NK-92 treated with Interleukin-12 subunit alpha and Interleukin-12 subunit beta, amount 100 ng/mL, for 24 hours (cell line): Measurements from ENCODE around the gene CDK16.
A peak's percentile ranks its signal among the peaks of the same experiment; 100 is the strongest.

ENCODE experiments used
- DNase-seq: peaks from one replicate; lab custom pipeline; 2025; lab: John Stamatoyannopoulos, UW

The CDK16 gene

DNA sequence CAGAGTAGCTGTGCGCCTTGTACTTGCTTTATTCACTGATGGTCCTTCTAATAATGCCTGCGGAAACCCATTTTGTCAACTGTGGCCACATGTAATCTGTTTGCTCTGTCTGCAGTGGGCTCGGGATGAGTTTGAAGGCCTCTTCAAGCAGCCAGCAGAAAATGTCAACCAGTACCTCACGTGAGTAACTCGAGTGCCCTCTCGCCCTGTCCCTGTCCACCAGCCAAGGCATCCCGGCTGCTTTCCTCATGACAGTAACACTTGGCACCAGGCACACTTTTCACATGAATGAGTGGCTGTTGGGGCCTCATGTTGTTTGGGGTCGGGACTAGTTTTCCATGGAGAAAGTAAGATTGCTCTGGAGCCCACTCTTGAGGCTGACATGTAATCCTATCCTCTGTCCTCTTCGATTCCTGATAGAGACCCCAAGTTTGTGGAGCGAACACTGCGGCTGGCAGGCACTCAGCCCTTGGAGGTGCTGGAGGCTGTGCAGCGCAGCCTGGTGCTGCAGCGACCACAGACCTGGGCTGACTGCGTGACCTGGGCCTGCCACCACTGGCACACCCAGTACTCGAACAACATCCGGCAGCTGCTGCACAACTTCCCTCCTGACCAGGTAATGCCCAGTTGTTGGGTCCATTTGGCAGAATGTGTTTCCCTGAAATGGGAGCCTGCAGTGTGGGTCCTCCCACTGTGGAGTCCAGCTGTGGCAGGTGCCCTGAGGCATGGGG is 8.8 kb upstream of the CDK16 start:
- DNase-seq = no peak

DNA sequence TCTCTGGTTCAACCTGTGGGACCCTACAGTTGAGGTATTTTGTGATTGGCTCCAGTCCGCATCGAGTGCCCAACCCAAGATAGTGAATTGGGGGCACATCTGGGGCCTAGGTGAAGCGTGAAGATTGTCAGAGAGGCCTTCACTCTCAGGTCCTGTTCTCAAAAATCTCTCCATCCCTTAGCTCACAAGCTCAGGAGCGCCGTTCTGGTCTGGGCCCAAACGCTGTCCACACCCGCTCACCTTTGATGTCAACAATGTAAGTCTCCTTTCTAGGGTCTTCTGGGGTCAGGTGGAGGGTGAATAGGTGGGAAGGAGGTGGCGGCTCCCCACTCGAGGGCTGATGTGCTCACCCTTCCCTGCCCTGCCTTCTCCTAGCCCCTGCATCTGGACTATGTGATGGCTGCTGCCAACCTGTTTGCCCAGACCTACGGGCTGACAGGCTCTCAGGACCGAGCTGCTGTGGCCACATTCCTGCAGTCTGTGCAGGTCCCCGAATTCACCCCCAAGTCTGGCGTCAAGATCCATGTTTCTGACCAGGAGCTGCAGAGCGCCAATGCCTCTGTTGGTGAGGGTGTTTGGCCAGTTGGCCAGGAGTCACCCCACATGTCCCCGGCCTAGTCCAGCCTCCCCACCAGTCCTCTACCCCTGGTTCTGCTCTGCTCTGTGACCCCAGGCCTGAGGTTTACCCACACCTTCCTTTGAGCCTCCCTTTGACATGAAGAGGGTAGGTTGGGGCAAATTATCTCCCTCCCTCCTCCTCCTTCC is 7.6 kb upstream of the CDK16 start:
- no peak for DNase-seq

DNA sequence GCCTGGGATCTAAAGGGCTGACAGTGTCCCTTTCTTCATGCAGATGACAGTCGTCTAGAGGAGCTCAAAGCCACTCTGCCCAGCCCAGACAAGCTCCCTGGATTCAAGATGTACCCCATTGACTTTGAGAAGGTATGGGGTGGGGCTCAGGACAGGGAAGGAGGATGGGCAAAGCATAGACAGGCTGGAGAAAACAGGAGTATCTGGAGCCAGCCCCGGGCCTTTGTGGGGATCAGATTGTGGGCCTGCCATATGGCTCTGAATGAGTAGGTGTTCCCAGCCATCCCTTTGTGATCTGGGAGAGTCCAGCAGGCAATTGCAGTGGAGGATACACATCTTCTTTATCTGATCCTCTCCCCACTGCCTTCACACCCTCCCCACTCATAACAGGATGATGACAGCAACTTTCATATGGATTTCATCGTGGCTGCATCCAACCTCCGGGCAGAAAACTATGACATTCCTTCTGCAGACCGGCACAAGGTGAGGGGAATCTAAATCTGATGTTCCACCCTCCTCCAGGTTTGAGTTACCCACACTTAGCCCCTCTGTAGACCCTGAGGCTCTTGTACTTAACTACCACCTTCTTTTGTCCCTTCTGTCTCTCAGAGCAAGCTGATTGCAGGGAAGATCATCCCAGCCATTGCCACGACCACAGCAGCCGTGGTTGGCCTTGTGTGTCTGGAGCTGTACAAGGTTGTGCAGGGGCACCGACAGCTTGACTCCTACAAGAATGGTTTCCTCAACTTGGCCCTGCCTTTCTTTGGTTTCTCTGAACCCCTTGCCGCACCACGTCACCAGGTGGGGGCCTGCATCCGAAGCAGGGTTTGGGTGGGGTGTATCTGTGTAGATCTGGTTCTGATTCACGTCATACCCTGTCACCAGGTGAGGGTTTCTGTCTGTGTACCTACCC is 5.8 kb upstream of the CDK16 start:
- DNase-seq = no peak

DNA sequence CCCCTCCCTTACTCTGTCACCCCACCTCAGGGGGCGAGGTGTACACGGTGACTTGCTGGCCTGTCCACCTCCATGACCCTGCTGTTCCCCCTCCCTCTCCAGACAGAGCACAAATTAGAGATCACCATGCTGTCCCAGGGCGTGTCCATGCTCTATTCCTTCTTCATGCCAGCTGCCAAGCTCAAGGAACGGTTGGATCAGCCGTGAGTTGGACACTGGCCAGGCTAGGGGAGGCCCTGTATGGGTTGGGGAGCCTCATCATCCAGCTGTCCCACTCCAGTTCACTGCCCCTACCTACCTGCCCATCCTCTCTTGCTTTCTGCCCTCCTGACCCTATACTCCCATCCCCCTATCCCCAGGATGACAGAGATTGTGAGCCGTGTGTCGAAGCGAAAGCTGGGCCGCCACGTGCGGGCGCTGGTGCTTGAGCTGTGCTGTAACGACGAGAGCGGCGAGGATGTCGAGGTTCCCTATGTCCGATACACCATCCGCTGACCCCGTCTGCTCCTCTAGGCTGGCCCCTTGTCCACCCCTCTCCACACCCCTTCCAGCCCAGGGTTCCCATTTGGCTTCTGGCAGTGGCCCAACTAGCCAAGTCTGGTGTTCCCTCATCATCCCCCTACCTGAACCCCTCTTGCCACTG is 3.9 kb upstream of the CDK16 start:
- DNase-seq = no peak

DNA sequence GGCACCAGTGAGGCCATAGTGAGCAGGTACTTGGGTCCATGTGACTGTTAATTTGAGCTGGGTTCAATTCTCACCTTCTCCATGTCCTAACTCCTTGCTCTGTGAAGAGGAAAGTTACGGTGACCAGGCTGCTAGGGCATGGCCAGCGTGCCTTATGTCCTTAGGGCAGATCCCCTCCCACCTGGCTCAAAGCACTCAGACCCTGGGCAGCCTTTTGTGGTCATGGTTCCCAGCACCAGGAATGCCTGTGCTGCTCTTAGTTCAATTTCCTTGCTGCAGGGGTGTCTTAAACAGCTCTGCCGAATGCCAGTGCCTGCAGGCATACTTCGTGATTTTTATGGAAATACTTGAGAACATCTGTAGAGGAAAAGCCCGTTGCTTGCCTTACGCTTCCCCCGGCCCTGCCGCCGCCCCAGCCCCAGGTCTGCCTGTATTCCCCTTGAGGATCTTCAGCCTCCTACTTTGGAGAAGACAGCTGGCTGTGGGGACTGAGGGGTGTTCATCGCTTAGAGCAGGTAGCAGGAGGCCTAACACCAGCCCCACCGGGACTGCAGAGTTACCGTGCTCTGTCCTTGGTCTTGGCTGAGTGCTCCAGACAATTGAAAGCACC is 3.1 kb upstream of the CDK16 start:
- no peak for DNase-seq

DNA sequence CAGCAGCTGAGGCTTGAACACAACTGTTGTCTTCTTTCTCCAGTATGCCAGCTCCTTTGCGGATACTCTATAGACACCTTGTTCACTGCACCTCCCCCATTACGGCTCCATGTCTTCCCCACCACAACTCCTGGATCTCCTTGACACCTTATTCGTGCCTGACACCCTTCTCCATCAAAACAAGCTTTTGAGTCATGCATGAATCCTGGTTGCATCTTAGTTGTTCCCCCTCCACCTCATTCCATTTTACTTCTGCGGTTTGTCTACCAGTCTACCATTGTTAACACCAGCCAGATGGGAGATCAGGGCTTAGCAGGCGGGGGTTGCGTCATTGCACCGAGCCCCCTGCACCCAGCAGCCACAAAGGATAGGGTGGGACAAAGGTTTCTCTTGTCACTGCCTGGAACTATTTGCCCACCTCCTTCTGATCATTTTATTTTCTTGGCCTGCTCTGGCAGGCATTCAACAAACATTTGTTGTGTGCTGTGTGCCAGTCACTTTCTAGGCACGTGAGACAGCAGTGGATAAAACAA is 2.0 kb upstream of the CDK16 start:
- no peak for DNase-seq

DNA sequence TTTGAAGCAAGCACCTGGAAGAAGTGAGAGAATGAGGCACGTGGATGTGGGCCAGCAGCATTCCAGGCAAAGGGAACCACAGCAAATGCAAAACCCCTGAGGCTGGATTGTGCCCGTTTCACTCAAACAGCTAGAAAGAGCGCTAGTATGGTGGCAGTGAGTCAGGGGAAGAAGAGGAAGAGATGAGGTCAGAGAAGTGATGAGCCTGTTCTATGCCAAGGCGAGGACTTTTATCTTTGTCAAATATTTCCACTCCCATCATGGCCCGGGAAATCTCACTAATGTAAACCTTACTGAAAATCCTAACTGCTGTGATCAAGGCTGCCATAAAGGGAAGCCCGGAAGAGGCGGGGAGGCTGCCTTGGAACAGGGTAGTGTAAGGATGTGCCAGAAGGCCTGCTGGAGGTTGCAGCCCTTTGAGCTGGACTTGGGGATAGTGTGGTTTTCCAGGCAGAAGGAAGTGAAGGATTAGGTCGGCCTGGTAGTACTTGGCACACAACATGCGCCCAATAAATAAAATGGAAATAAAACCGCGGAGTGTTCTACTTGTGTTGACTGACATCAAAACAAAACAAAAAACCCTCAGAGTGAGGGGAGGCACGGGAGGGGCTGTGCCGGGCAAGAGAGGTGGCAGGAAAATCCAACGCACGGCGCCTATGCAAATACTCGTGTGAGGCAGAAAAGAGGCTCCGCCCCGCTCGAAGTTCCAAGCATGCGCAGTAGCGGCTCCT is 1.2 kb upstream of the CDK16 start:
- DNase-seq = no peak

DNA sequence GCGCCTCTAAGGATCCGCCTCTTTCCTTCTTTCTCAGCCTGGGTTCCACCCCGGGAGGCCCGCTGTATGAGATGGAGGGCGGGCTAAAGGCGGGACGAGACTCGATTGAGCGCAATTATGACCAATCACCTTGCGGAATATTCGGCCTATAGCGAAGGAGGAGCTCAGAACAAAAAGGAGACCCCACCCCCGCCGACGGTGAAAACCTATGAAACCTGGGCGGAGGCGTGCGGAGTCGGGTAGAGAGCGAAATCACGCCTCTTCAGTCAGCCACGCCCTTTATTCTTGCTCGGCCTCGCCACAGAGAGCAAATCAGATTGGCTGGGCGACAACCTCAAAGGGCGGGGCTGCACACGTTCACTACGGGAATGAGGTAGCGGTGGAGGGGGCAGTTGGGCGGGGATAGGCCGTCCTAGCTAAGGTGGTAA is 615 bp upstream of the CDK16 start:
- DNase-seq = peak; percentile 95

DNA sequence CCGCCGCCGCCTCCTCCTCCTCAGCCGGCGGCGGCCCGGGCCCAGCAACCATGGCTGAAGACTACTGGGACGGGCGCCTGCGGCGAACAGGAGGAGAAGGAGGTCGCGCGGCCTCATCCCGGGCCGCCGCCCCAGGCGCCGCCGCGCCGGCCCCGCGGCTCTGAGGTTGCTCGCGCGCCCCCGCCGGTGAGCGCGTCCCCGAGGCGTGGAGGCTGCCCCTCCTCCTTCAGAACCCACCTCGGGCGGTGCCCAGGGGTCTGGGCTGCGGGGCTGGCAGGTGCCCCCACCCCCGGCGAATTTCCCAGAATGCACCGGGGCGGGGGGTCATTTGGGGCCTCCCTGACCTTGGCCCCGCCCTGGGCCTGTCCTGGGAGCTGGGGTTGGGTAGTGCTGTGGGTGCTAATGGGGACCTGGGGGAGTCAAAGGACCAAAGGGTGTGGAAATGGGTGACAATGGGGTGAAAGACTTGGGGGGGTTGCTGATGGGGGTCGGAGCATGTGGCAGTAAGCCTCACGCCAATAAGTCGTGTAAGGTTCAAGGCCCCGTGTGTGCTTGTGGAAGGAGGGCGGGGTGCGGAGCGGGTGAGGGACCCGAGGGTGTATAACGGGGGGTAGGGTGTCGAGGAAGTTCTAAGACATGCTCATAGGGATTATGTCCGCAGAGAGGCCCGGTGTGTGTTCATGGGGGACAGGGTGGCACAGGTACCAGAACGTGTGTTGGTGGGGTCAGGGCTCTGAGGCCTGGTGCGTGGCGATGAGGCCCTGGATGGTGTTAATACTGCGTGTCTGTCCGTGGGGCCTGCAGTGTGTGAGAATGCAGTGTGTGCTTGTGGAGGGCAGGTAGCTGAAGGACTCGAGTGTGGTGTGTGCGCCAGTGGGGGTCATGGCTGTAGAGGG is 687 bp downstream of the CDK16 start:
- peak; percentile 28 for DNase-seq

DNA sequence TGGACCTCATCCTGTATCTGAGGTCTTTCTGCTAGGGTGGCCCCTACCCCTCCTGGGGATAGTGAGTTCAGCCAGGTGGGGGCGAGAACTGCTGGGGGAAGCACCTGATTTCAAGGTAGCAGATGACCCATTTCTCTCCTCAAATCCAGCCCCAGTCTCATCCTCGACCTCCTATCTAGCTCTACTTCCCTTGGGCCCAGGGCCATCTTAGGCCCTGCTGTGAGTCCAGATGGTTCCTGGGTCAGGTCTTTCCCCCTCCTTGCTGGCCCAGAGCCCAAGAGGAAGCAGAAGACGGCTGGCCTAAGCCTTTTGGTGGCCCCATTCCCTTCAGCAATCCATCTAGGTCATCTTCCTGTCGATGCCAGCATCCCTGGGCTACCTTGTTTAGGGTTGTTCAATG is 3.3 kb downstream of the CDK16 start:
- DNase-seq = no peak

DNA sequence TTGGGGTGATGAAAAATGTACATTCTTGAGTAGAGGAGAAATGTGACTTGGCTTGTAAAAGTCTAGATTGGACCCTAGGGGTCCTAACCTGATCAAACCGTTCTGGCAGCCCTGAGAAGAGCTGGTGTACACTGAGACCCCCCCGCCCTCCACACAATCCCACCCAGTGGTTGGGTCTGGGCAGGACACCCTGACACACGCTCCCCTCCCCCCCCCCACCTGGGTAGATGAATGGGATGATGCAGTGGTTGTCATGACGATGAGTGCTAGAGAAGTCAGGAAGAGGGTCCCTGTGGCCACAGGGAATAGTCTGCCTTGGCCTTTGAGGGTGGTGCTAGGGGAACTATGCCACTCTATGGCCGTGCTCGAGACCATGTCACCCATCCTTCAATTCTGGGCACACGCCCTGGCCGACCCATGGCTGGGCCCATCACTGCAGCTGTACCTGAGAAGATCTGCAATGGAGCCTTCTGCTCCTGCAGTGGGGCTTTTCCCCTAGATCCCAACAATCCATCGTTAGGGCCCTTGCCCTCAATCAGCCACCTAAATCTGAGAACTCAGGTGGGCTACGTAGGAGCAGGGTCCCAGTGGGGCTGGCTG is 4.4 kb downstream of the CDK16 start:
- DNase-seq = no peak

DNA sequence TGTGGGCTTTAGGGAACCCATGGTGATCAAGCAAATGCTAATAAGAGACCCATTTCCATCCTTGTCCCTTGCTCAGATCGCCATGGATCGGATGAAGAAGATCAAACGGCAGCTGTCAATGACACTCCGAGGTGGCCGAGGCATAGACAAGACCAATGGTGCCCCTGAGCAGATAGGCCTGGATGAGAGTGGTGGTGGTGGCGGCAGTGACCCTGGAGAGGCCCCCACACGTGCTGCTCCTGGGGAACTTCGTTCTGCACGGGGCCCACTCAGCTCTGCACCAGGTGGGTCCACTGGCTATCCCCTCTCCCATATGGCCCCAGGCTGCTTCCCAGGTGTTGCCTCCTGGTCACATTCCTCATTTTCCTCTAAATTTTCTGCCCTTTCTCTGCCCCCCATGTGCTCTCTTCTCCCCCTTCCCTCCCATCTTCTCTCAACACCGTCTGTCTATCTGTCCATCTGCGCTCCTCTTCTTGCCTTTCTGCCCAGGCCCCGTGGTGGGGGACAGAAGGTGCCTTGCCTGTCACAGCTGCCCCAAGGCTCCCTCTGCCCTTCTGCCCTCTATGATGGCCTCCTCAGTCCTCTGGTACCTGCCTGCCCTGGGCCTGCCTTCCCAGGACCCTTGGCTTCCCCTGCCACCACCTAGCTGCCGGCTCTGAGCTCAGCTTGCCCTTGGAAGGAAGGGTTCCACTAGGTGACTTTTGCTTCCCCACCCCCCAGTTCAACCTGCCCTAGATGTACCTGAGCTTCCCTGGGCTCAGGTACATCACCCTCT is 5.2 kb downstream of the CDK16 start:
- no peak for DNase-seq

DNA sequence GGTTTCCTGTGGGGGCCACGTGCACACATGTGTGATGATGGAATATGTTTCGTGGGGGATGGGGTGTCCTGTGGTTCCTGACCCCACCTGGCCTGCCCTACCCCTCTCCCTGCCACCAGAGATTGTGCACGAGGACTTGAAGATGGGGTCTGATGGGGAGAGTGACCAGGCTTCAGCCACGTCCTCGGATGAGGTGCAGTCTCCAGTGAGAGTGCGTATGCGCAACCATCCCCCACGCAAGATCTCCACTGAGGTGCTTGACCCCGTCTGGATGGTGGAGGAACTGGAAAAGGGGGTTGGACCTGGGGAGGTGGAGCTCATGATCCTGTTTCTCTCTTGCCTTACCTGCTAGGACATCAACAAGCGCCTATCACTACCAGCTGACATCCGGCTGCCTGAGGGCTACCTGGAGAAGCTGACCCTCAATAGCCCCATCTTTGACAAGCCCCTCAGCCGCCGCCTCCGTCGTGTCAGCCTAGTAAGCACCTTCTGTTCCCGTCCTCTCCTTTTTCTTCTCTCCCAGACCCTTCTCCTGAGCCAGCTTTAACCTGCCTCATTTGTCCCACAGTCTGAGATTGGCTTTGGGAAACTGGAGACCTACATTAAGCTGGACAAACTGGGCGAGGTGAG is 5.9 kb downstream of the CDK16 start:
- no peak for DNase-seq

DNA sequence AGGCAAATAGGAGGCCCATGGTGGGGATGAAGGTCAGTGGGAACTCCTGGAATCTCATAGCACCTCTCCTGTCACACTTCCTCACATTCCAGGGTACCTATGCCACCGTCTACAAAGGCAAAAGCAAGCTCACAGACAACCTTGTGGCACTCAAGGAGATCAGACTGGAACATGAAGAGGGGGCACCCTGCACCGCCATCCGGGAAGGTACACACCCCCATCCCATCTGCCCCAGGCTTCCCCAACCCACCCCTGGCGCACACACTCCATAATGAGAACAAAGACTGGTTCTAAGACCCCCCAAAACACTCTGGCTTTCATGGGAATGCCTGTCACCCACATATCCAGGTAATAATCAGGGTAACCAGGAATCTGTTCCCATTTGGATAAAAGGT is 6.4 kb downstream of the CDK16 start:
- DNase-seq = no peak

DNA sequence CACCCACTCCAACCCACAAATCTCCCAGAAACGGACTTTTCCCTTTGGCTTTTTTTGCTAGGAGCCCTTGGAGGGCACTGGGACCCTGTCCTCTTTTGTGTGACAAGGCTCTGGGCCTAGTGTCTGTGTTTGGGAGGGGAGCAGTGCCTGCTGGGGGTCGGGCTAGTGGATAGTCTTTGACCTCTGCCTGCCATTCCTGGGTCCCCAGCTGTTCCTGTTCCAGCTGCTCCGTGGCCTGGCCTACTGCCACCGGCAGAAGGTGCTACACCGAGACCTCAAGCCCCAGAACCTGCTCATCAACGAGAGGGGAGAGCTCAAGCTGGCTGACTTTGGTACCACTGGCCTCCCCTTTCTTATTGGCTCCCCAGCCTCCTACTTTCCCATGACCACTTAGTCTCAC is 7.6 kb downstream of the CDK16 start:
- DNase-seq = no peak

DNA sequence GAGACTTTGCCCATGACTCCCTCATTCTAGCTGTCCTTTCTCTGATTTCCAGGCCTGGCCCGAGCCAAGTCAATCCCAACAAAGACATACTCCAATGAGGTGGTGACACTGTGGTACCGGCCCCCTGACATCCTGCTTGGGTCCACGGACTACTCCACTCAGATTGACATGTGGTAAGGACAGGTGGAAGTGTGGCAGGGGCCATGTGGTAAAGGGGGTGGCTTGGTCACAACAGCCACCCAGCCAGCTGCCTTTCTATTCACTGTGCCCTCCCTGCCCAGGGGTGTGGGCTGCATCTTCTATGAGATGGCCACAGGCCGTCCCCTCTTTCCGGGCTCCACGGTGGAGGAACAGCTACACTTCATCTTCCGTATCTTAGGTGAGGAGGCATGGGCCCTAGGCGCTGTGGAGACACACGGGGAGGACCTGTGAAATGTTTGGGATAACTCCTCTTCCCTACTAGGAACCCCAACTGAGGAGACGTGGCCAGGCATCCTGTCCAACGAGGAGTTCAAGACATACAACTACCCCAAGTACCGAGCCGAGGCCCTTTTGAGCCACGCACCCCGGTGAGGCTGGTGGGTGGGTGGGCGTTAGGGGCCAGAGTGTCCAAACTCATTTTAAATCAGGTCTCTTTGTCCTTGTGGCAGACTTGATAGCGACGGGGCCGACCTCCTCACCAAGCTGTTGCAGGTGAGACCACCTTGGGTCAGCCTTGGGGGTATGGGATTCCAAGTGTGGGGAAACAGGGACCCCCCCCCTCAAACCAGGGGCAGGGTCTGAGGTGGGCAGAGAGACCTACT is 8.3 kb downstream of the CDK16 start:
- no peak for DNase-seq

DNA sequence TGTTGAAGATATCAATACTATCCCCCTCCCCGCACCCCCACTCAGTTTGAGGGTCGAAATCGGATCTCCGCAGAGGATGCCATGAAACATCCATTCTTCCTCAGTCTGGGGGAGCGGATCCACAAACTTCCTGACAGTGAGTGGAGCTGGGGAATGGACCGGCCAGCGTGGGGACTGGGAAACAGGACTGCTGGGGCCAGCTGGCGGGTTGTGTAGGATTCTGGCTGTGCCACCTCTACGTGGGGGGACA is 8.8 kb downstream of the CDK16 start:
- DNase-seq = no peak
